Lower leg skin (tissue), 3 donors: Measurements from ENCODE around the gene TTC12.

Experiments used
- POLR2A ChIP-seq, 2 donors: fragments of 450-650 bp; IDR thresholded peaks; one replicate each; pipeline ENCODE4 v1.6.1; 2016 to 2017; ENCODE audit warnings: antibody characterized with exemption in 2 of 2, mild to moderate bottlenecking in 1 of 2, moderate library complexity in 1 of 2
- TF ChIP-seq, protein P1 (sequence below), 3 donors: fragments of 450-650 bp; IDR thresholded peaks; one replicate each; pipeline ENCODE4 v1.5.1; 2016; ENCODE audit warnings: antibody characterized with exemption in 3 of 3, mild to moderate bottlenecking in 3 of 3, moderate library complexity in 2 of 3

DNA sequence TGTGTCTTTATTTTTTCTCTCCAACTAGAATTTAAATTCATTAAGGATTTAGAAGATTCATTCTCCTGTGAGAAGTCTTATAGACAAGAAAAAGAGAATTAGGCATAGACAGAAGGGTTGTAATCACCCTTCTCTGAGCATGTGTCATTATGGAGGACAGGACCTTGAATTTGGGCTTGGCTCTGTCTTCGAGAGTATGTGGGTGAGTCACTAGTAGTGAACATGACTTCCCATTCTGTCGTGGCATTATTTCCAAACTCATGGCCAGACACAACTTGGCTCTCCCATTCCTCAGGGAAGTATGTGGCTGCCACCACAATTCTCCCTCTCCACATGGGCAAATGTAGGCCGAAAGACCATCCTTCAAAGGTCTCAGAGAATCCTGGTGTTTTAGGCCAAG, 58.9 kb downstream of the TTC12 start:
- TF ChIP-seq, protein P1, sequence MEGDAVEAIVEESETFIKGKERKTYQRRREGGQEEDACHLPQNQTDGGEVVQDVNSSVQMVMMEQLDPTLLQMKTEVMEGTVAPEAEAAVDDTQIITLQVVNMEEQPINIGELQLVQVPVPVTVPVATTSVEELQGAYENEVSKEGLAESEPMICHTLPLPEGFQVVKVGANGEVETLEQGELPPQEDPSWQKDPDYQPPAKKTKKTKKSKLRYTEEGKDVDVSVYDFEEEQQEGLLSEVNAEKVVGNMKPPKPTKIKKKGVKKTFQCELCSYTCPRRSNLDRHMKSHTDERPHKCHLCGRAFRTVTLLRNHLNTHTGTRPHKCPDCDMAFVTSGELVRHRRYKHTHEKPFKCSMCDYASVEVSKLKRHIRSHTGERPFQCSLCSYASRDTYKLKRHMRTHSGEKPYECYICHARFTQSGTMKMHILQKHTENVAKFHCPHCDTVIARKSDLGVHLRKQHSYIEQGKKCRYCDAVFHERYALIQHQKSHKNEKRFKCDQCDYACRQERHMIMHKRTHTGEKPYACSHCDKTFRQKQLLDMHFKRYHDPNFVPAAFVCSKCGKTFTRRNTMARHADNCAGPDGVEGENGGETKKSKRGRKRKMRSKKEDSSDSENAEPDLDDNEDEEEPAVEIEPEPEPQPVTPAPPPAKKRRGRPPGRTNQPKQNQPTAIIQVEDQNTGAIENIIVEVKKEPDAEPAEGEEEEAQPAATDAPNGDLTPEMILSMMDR (IDR thresholded peaks at IDR 0.05) = no peak
- no peak for TF ChIP-seq POLR2A (IDR thresholded peaks at IDR 0.05)
